Measurements from ENCODE around the gene KBTBD8.

The KBTBD8 gene

GRCh38 chr3:67001086-67001861, 3.2 kb downstream of the KBTBD8 start:
- in situ Hi-C loops (cut with MboI; ENCODE audit: low sequenced_read_pairs, unreplicated experiment), result no loop called here
- no peak for TF ChIP-seq CTCF (IDR thresholded peaks at IDR 0.05; ENCODE audit: borderline replicate concordance, control extremely low read depth, extremely low read depth, insufficient read depth, missing control alignments)
- DNase-seq (ENCODE audit: low spot score), result no peak

- no peak for DNase-seq (ENCODE audit: low spot score)
- in situ Hi-C loops (cut with MboI; ENCODE audit: low sequenced_read_pairs, unreplicated experiment), result no loop called here
- TF ChIP-seq CTCF (IDR thresholded peaks at IDR 0.05; ENCODE audit: borderline replicate concordance, control extremely low read depth, extremely low read depth, insufficient read depth, missing control alignments), result no peak
Measured at GRCh38 chr3:67005974-67006373, 7.9 kb downstream of the KBTBD8 start.

GRCh38 chr3:67006460-67006859, 8.4 kb downstream of the KBTBD8 start:
- no peak for TF ChIP-seq CTCF (IDR thresholded peaks at IDR 0.05; ENCODE audit: borderline replicate concordance, control extremely low read depth, extremely low read depth, insufficient read depth, missing control alignments)
- in situ Hi-C loops (cut with MboI; ENCODE audit: low sequenced_read_pairs, unreplicated experiment), result no loop called here
- DNase-seq (ENCODE audit: low spot score), result no peak

GRCh38 chr3:67008388-67008787, 10.3 kb downstream of the KBTBD8 start:
- no peak for TF ChIP-seq CTCF (IDR thresholded peaks at IDR 0.05; ENCODE audit: borderline replicate concordance, control extremely low read depth, extremely low read depth, insufficient read depth, missing control alignments)
- DNase-seq (ENCODE audit: low spot score), result no peak
- in situ Hi-C loops (cut with MboI; ENCODE audit: low sequenced_read_pairs, unreplicated experiment), result no loop called here

GRCh38 chr3:67009716-67010115, 11.6 kb downstream of the KBTBD8 start:
- in situ Hi-C loops (cut with MboI; ENCODE audit: low sequenced_read_pairs, unreplicated experiment), result no loop called here
- DNase-seq (ENCODE audit: low spot score), result no peak
- TF ChIP-seq CTCF (IDR thresholded peaks at IDR 0.05; ENCODE audit: borderline replicate concordance, control extremely low read depth, extremely low read depth, insufficient read depth, missing control alignments), result no peak

GRCh38 chr3:67011414-67012131, 13.5 kb downstream of the KBTBD8 start:
- in situ Hi-C loops (cut with MboI; ENCODE audit: low sequenced_read_pairs, unreplicated experiment), result no loop called here
- TF ChIP-seq CTCF (IDR thresholded peaks at IDR 0.05; ENCODE audit: borderline replicate concordance, control extremely low read depth, extremely low read depth, insufficient read depth, missing control alignments), result no peak
- no peak for DNase-seq (ENCODE audit: low spot score)

All from GM13976 (cell line).